GM19463 (cell line): ENCODE data around the gene CHD9.
A peak's percentile ranks its signal among the peaks of the same experiment; 100 is the strongest.

Experiments
- ATAC-seq: cut with Tn5 transposase; IDR thresholded peaks from one replicate; pipeline ENCODE4 v1.9.1; 2021; ENCODE audit warnings: mild to moderate bottlenecking, moderate library complexity; ENCODE audit not compliant: unreplicated experiment

CHD9 gene

DNA sequence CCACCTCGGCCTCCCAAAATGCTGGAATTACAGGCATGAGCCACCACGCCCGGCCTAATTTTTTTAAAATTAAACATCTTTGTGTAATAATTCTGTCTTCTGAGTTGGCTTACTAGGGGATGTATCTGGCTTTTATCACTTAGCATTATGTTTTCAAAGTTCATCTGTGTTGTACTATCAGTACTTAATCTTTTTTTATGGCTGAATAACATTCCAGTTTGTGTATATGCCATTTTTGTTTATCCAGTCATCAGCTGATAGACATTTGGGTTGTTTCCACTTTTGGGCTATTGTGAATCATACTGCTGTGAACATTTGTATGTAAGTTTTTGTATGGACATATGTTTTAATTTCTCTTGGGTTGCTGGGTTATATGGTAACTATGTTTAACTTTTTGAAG, 69.0 kb downstream of the CHD9 start:
- ATAC-seq = no peak

DNA sequence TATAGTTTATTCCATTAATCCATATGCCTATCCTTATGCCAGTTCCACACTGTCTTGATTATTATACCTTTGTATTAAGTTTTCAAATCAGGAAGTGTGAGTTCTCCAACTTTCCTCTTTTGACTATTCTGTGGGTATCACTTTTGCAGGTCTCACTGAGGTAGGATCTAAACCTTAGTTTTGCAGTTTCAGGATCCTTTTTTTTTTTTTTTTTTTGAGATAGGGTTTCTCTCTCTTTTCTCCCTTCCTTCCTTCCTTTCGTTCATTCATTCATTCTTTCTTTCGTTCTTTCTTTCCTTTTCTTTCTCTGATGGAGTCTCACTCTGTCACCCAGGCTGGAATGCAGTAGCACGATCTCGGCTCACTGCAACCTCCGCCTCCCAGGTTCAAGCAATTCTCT, 71.6 kb downstream of the CHD9 start:
- ATAC-seq = no peak

DNA sequence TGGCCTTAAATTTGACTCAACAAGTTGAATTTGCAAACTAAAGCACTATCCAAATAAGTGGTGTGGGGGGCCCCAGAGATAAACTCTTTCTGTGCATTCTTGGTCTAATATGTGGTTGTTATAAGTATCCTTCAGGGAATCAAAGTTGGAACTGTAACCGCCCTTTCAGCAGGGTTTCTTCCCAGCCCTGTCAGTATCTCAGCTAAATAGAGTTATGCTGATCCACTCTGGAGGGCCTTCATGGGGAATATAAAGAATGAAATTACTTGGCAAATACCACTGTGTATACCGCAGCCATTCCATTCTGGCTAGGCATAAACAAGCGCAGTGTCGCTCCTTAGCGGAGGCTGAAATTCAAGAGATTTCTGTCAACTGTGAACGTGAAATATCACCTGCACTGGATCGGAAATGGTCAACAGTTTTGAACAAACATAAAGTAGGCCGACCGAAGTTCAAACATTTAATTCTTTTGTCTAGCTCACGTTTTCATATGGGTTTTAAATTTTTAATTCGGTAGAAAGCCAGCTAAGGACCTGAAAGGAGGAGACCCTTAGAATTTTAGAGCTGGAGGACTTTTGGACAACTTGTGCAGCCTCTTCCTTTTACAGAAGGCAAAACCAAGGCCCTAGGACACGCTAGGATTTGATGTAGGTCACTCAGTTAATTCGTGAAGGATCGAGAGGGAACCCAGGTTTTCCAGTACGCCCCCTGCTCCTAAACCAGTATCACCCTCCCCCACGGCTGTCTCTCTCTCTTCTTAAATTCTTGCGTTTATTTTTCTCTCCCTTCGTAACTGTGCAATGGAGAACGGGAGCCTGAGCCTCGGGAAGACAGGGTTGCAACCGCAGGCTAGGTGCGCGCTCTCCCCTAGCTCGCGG, 74.7 kb downstream of the CHD9 start:
- no peak for ATAC-seq

DNA sequence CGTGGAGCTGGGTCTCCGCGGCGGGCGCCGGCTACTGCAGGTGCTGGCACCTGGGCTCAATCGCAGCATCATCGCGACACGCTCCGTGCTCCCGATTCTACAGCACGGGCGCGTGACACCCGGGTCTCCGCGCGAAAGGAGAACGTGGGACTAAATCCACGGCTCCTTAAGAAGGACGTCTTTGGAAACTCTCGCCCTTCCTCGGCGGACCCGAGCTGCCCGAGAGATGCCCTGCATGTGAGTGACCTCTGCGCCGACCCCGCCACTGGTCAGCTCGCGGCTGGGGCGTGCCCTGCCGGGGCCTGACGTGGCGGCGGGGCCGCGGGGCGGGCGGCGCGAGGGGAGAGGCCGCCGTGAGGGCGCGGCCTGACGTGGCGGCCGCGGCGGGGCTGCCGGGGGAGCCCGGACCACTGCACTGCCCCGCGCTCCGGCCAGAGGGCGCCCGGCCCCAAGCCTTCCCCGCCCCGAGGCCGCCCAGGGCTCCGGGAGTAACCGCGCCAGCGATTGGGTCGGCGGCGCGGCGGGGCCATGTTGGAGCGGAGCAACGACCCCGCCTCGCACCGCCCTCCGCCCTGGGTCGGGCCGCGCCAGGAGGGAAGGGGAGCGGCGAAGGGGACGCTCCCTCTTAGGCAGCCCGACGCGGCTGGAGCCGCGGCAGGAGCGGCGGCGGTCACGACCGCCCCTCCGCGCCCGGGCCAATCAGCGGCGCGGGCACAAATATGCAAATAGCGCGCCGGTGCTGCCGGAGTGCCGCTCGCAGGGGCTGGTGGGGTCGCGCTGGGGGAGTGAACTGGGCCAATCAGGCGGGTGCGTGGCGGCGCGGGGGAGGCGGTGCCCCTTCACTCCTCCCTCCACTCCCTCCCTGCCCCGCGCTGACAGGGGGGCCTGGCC, 75.6 kb downstream of the CHD9 start:
- peak; percentile 76 for ATAC-seq

DNA sequence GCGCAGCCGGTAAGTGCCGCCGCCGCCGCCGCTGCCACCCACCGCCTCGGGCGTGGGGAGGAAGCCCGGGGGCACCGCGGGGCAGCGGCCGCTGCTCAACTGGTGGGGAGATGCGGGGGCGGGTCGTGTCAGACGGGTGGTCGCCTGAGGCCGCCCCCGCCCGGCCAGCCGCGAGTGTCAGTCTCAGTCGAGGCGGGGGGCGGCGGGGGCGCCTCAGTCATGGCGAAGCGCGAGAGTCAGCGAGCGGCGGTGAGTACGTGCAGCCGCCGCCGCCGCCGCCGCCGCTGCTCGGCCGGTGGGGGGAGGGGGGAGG, 76.2 kb downstream of the CHD9 start:
- ATAC-seq = peak; percentile 1

DNA sequence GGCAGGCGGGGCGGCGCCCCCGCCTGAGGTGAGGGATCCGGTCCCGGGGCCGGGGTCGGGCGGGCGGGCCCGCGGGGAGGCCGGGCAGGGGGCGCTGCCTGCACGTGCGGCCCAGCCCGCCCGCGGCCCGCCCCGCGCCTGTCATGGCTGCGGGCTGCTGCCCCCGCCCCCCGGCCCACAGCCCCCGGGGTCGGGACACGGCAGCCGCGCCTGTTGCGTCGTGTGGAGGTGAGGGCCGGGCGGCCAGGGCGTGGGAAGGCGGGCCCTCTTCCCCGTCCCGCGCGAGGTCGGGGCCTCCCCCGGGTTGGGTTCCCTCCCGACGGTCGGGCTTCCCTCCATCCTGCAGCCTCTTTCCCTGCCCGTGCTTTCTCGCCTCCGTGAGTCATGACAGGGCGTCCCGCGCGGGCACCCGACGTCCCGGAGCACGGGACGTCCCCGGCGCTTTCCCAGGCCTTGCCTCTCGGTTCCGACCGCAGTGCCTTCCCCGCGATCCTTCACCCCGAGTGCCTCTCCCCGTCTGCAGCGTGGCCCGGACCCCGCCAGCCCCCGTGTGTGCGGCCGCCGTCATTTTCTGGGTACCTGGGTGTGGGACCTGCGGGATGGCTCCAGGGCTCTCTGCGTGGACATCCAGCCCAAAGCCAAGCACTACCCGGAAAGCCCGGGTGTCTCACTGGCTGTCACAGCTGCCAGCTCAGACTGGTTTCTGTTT, 76.7 kb downstream of the CHD9 start:
- peak; percentile 16 for ATAC-seq

DNA sequence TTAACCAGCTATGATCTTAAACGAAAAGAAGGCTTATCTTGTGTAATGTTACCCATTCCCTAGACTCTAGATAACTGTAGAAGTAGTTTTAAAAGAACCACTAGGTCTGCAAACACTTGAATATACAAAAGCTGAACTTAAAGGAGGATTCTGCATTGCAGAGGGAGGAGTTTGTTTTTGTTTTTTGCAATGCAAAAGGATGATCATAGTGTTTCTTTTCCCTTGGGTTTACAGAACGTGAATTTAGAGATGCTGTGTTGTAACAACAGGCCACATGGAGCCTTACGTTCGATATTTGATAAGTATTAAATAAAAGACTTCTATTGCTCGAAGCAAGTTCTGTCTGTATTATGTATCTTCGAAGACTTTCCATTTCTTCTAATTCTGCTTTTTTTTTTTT, 77.6 kb downstream of the CHD9 start:
- no peak for ATAC-seq

DNA sequence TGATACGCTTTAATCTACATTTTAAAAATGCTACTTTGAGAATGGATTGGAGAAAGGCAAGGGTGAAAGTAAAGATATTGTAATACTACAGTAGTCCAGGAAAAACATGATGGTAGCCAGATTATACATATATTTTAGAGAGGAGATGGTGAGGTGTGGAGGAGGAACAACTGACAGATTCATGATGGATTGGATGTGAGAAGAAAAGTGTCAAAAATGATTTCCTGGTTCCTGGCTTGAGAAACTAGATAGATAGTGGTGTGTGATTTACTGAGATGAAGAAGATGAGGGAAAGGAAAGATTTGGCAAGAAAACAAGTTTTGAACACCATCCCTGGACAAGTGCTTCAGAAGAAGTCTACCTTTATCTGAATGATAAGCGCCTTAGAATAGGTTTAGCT, 80.5 kb downstream of the CHD9 start:
- ATAC-seq = no peak

DNA sequence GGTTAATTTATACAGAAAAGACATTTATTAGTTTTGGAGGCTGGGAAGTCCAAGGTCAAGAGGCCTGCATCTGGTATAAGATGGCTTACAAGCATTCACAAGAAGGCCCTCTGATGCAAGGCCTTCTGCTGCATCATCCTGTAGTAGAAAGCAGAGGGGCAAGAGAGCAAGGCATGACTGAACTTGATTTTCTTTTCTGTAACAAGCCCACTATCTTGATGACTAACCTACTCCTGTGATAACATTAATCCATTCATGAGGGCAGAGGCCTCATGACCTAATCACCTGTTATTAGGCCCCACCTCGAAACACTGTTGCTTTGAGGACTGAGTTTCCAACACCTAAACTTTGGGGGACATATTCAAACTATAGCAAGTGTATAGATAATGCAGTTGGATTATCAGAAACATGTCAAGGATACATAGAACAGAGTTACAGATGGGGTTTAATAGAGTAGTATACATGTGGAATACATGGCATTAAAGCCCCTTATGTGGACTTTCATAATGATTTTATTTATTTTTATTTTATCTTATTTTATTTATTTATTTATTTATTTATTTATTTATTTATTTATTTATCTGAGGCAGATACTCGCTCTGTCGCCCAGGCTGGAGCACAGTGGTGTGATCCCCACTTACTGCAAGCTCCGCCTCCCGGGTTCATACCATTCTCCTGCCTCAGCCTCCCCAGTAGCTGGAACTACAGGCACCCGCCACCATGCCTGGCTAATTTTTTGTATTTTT, 88.2 kb downstream of the CHD9 start:
- ATAC-seq = no peak

DNA sequence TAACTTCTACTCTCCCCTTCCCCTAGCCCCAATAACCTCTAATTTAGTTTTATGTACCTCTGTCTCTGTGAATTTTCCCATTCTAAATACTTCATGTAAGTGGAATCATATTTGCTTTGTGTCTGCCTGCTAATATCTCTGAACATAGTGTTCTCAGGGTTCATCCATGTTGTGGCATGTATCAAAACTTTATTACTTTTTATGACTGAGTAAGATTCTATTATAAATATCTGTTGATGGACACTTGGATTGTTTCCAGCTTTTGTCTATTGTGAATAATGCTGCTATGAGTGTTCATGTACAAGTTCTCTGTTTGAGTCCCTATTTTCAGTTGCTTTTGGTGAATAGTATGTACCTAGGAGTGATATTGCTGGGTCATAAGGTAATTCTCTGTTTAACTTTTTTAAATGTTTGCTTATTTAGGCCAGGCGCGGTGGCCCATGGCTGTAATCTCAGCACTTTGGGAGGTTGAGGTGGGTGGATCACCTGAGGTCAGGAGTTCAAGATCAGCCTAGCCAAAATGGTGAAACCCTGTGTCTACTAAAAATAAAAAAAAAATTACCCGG, 92.8 kb downstream of the CHD9 start:
- ATAC-seq = no peak

DNA sequence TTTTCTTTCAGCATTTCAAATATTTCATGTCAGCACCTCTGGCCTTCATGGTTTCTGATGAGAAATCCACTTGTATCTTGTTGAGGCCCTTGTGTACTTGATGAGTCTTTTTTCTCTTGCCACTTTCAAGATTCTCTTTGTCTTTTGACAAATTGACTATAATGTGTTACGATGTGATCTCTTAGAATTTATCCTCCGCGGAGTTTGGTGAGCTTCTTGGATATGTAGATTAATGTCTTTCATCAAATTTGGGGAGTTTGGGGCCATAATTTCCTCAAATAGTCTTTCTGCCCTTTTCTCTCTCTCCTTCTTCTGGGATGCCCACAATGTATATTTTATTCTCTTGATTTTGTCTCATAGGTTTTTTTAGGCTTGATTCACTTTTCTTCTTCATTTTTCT, 96.0 kb downstream of the CHD9 start:
- ATAC-seq = no peak

DNA sequence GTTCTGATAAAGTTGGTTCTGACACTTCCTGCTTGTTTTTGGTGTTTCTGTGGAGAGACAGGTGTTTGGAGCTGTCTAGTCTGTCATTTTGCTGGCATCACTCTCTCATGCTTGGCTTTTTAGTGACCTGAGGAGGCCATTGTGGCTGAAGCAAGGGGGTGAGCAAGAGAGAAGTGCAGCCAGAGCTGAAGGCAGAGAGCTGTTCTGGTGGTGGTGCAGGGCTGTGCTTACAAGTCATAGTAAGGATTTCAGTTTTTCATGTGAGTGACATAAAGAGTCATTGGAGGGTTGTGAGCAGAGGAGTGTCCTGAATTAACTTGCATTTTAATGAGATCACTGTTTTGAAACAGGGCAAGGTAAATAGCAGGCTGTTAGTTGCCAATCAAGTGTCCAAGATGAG, 97.5 kb downstream of the CHD9 start:
- ATAC-seq = no peak

DNA sequence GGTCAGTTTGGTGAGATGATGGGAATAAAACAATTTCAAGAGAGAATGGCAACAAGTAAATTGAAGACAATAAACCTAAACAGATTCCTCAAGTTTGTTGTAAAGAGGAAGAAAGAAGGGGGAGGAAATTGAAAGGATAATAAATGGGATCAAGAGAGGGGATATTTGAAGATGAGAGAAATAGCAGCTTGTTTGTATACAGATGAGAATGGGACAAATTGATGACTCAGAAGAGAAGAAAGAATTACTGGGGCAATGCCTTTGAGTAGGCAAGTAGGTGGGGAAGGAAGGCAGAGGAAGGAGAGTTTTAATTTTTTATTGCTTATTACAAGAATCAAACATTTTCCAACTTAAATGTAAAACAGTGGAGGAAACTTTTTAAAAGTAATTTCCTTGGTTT, 98.3 kb downstream of the CHD9 start:
- ATAC-seq = no peak

DNA sequence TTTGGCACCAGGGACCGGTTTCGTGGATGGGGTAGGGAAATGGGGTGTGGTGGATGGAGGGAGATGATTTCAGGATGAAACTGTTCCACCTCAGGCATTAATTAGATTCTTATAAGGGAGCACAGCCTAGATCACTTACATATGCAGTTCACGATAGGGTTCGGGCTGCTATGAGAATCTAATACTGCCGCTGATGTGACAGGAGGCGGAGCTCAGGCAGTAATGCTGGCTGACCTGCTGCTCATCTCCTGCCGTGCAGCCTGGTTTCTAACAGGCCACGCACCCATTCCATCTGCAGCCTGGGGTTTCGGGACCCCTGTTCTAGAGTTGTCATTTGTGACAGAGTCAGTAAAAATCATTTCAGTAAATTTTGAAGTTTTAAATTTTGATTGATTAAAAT, 99.7 kb downstream of the CHD9 start:
- no peak for ATAC-seq

DNA sequence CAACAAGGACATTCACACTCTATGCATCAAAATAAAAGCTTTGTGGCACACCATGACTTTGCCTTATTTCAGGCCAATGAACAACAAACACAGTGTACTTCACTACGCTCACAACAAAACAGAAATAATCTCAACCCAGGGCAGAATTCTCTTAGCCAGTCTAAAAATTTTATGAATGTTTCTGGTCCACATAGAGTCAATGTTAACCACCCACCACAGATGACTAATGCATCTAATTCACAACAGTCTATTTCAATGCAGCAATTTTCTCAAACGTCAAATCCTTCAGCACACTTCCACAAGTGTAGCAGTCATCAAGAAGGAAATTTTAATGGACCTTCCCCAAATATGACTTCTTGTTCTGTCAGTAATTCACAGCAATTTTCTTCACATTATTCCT, 101.7 kb downstream of the CHD9 start:
- no peak for ATAC-seq

DNA sequence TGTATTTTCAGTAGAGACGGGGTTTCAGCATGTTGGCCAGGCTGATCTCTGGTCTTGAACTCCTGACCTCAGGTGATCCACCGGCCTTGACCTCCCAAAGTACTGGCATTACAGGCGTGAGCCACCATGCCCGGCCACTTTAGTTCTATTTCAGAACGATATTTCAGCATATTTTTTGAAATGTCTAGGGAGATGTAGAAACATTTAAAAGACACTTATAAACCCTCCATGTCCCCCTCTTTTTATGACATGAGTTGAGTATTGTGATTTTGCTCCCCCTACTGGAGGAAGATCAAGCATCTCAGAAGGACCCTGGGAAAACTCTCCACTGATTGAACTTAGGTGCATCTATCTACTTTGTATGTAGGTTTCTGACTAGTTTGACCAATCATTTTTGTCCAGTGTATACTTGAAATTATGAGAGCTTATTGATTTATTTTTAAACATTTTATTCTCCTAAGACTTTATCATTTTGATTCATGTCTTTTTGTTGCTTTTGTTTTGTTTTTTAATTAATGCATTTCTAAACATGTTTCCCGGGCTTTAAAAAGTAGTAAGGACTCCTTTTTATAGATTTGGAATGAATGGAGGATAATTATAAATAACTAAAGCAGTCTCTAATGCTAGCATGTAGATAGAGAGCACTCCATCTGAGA, 105.1 kb downstream of the CHD9 start:
- peak; percentile 70 for ATAC-seq

DNA sequence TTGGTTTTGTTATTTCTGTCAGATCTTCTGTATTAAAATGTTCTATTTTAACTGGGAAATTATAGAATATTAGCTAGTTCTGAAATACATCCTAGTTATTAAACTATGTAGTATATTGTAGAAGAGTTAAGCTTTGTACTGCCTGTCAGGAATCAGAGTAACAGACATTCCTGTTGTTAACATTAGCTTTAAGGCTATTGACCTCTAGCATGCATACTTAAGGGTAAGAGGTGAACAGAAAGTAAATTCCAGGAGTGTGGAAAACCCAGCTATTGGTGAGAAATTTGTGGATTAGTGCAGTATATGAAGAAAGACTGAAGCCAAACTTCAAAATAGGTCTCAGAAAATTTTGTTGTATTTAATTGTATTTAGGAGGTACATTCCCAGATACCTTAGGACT, 111.3 kb downstream of the CHD9 start:
- no peak for ATAC-seq

DNA sequence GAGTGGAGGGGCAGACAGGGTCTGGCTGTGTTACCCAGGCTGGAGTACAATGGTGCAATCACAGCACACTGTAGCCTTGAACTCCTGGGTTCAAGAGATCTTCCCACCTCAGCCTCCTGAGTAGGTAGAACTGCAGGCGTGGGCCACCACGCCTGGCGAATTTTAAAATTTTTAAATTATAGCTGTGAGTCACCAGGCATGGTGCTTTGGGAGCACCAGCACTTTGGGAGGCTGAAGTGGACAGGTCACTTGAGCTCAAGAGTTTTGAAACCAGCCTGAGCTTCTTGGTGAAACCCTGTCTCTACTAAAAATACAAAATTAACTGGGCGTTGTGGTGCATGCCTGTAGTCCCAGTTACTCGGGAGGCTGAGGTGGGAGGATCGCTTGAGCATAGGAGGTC, 114.0 kb downstream of the CHD9 start:
- ATAC-seq = no peak

DNA sequence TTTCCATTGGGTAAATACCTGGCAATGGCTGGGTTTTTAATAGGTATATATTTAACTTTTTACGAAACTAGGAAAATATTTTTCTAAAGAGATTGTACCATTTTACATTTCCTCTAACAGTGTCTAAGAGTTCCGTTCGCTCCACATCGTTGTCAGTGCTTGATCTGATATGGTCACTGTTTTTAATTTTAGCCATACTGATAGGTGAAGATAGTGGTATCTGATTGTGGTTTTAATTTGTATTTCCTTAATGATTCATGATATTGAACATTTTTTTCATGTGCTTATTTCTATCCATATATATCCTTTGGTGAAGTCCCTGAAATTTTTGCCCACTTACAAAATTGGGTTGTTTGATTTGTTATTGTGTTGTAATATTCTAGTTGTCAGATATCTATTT, 117.7 kb downstream of the CHD9 start:
- ATAC-seq = no peak

DNA sequence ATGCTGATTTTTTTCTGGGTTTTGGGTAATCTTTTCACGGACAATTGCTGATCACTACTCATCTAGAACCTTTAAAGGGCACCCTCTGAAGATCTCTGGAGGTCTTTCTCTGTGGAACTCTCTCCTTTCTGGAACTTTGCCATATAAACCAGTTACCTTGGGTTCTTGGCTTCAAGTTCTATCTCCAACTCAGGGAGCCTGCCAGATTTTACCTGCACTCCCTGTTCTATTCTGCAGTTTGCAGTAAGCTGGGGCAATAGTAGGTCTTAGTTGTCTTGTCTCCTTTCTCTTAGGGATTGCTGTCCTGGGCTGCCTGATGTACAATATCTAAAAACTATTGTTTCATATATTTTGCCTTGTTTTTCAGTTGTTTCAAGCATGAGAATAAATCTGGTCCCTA, 120.3 kb downstream of the CHD9 start:
- no peak for ATAC-seq
